H1 (cell line): ENCODE results near the gene OTUD6A. TPM values are rescaled to one million over a fixed set of nuclear protein-coding genes. Genes with fewer than 3 reads are reported as not detected.

Experiments
- CTCF ChIA-PET: fragments of 300-600 bp; sonication (Branson Sonifier 250); formaldehyde crosslinking; loops from one replicate; lab custom pipeline; 2021; ENCODE audit not compliant: partially characterized antibody; lab: Charles Lee
- POLR2A ChIA-PET: fragments of 300-600 bp; sonication (Branson Sonifier 250); formaldehyde crosslinking; loops from one replicate; lab custom pipeline; 2021; ENCODE audit warnings: inconsistent platforms; ENCODE audit not compliant: partially characterized antibody; lab: Charles Lee
- DNase-seq, 2 experiments: peaks; one replicate each; pipeline versions ENCODE4 v3.0.0 to v3.0.0-alpha.2; 2010 to 2022; ENCODE audit warnings: low spot score in 2 of 2, low read depth in 1 of 2, mixed read lengths in 1 of 2
- FAIRE-seq: peaks from 2 replicates; lab custom pipeline; 2011; peaks lifted over from hg19 to GRCh38; lab: Jason Lieb, UNC
- H2AFZ ChIP-seq: 2 replicates; pipeline ENCODE4 v1.8.1; 2012; ENCODE audit warnings: low read length, inconsistent platforms
- H2AK5ac ChIP-seq: 2 replicates; pipeline ENCODE4 v1.6.1; 2013; ENCODE audit warnings: low read depth, low read length
- H2BK120ac ChIP-seq: replicated peaks from 2 replicates; pipeline ENCODE3; 2013; ENCODE audit warnings: low read depth, low read length, inconsistent platforms
- H2BK12ac ChIP-seq: 2 replicates; pipeline ENCODE4 v1.6.1; 2013; ENCODE audit warnings: low read depth, low read length
- H2BK15ac ChIP-seq: 2 replicates; pipeline ENCODE4 v1.6.1; 2013; ENCODE audit warnings: low read length
- H2BK20ac ChIP-seq: 2 replicates; pipeline ENCODE4 v1.6.1; 2013; ENCODE audit warnings: low read length
- H2BK5ac ChIP-seq: 2 replicates; pipeline ENCODE4 v1.6.1; 2013; ENCODE audit warnings: low read depth, low read length
- H3K14ac ChIP-seq: 2 replicates; pipeline ENCODE4 v1.6.1; 2013; ENCODE audit warnings: inconsistent platforms; ENCODE audit not compliant: insufficient read length
- H3K18ac ChIP-seq: 2 replicates; pipeline ENCODE4 v1.6.1; 2013; ENCODE audit warnings: low read length; ENCODE audit errors: extremely low read depth
- H3K23ac ChIP-seq: 2 replicates; pipeline ENCODE4 v1.6.1; 2013; ENCODE audit warnings: inconsistent platforms; ENCODE audit not compliant: insufficient read length
- H3K23me2 ChIP-seq: 2 replicates; pipeline ENCODE4 v1.6.1; 2013; ENCODE audit warnings: low read depth, low read length
- H3K27ac ChIP-seq: 2 replicates; pipeline ENCODE4 v1.6.1; 2011; ENCODE audit warnings: low read depth, low read length, inconsistent platforms
- H3K27me3 ChIP-seq, 4 experiments: replicated peaks in 1 of 4; 1 replicate in 1 of 4; 2 replicates in 3 of 4; pipeline versions ENCODE4 v1.6.1 to v1.8.1; 2011 to 2013; ENCODE audit warnings: low read length in 3 of 4, mild to moderate bottlenecking in 3 of 4, inconsistent platforms in 2 of 4, mixed read lengths in 2 of 4, moderate library complexity in 1 of 4; ENCODE audit not compliant: control insufficient read depth in 3 of 4, insufficient read depth in 3 of 4; ENCODE audit errors: extremely low read depth in 1 of 4
- H3K36me3 ChIP-seq, 4 experiments: 2 replicates each; pipeline versions ENCODE4 v1.6.1 to v1.8.1; 2011 to 2013; ENCODE audit warnings: mild to moderate bottlenecking in 4 of 4, low read length in 3 of 4, moderate library complexity in 2 of 4, control low read depth in 1 of 4, inconsistent platforms in 1 of 4; ENCODE audit not compliant: insufficient read depth in 4 of 4, control insufficient read depth in 2 of 4
- H3K4ac ChIP-seq: replicated peaks from 2 replicates; pipeline ENCODE3; 2013; ENCODE audit warnings: low read length, low read depth, mixed read lengths, inconsistent platforms; ENCODE audit not compliant: insufficient read length
- H3K4me1 ChIP-seq, 4 experiments: replicated peaks in 1 of 4; 1 replicate in 1 of 4; 2 replicates in 3 of 4; pipeline versions ENCODE4 v1.6.1 to v1.8.1; 2011 to 2013; ENCODE audit warnings: low read length in 3 of 4, inconsistent platforms in 2 of 4, mixed read lengths in 1 of 4; ENCODE audit not compliant: insufficient read depth in 4 of 4, control insufficient read depth in 3 of 4
- H3K4me2 ChIP-seq, 2 experiments: 2 replicates each; pipeline versions ENCODE4 v1.6.1 to v1.8.1; 2011 to 2013; ENCODE audit warnings: low read depth in 2 of 2, low read length in 2 of 2, control low read depth in 1 of 2, inconsistent platforms in 1 of 2, mild to moderate bottlenecking in 1 of 2; ENCODE audit not compliant: insufficient read depth in 1 of 2
- H3K4me3 ChIP-seq, 4 experiments: fragments of 200-600, 300-600 bp in 1 of 4; sonication (generic), shearing (Covaris generic), sonication (Bioruptor Twin) in 1 of 4; 2 replicates each; pipeline versions ENCODE4 v1.5.1 to v1.8.1; 2011 to 2016; ENCODE audit warnings: low read length in 4 of 4, low read depth in 3 of 4, control low read depth in 2 of 4, inconsistent platforms in 2 of 4, mild to moderate bottlenecking in 2 of 4, mixed read lengths in 1 of 4, moderate library complexity in 1 of 4; ENCODE audit not compliant: insufficient read depth in 2 of 4; ENCODE audit errors: extremely low read depth in 1 of 4
- H3K56ac ChIP-seq: replicated peaks from 2 replicates; pipeline ENCODE3; 2013; ENCODE audit warnings: low read depth, mild to moderate bottlenecking, mixed read lengths, low read length, inconsistent platforms; ENCODE audit not compliant: insufficient read length
- H3K79me1 ChIP-seq: 2 replicates; pipeline ENCODE4 v1.6.1; 2013; ENCODE audit warnings: low read depth, low read length, control low read depth
- H3K79me2 ChIP-seq, 2 experiments: 2 replicates each; pipeline versions ENCODE4 v1.6.1 to v1.8.1; 2012 to 2013; ENCODE audit warnings: low read length in 2 of 2, mild to moderate bottlenecking in 2 of 2, inconsistent platforms in 1 of 2; ENCODE audit not compliant: insufficient read depth in 2 of 2, control insufficient read depth in 1 of 2
- H3K9ac ChIP-seq, 4 experiments: replicated peaks in 1 of 4; 1 replicate in 1 of 4; 2 replicates in 3 of 4; pipeline versions ENCODE4 v1.6.1 to v1.8.1; 2011 to 2013; ENCODE audit warnings: low read depth in 3 of 4, low read length in 3 of 4, control low read depth in 2 of 4, mild to moderate bottlenecking in 2 of 4, moderate library complexity in 2 of 4, inconsistent platforms in 1 of 4; ENCODE audit errors: extremely low read depth in 1 of 4
- H3K9me3 ChIP-seq, 2 experiments: 2 replicates each; pipeline versions ENCODE4 v1.6.1 to v1.8.1; 2012 to 2013; ENCODE audit warnings: mild to moderate bottlenecking in 2 of 2, moderate library complexity in 2 of 2, control low read depth in 1 of 2, inconsistent platforms in 1 of 2, low read depth in 1 of 2, low read length in 1 of 2, mixed read lengths in 1 of 2; ENCODE audit not compliant: insufficient read depth in 2 of 2
- H4K20me1 ChIP-seq, 2 experiments: replicated peaks in 1 of 2; 2 replicates each; pipeline versions ENCODE3 to v1.8.1; 2011 to 2013; ENCODE audit warnings: inconsistent platforms in 2 of 2, low read length in 2 of 2, mild to moderate bottlenecking in 1 of 2; ENCODE audit not compliant: insufficient read depth in 2 of 2, control insufficient read depth in 1 of 2
- H4K5ac ChIP-seq: 2 replicates; pipeline ENCODE4 v1.6.1; 2013; ENCODE audit warnings: low read length, low read depth, mixed read lengths, inconsistent platforms; ENCODE audit not compliant: insufficient read length
- H4K8ac ChIP-seq: 2 replicates; pipeline ENCODE4 v1.8.0; 2013; ENCODE audit warnings: mild to moderate bottlenecking, moderate library complexity, low read length, inconsistent platforms; ENCODE audit not compliant: insufficient read depth; ENCODE audit errors: extremely low read depth
- H4K91ac ChIP-seq: replicated peaks from 2 replicates; pipeline ENCODE3; 2013; ENCODE audit warnings: low read length, mixed read lengths, inconsistent platforms; ENCODE audit not compliant: insufficient read length
- ASH2L ChIP-seq: fragments of 200-600, 300-600 bp; sonication (generic); IDR thresholded peaks from one replicate; pipeline ENCODE4 v1.7.1; 2017; ENCODE audit warnings: low read length
- CHD2 ChIP-seq: IDR thresholded peaks from 2 replicates; pipeline ENCODE4 v1.6.1; 2012; ENCODE audit warnings: low read length, improper control_type of control experiment
- CREB1 ChIP-seq: IDR thresholded peaks from 2 replicates; pipeline ENCODE4 v1.6.1; 2012; ENCODE audit warnings: inconsistent platforms
- EZH2 ChIP-seq: fragments of 200-600 bp; sonication (generic); IDR thresholded peaks from 2 replicates; pipeline ENCODE4 v1.7.1; 2012; ENCODE audit warnings: low read depth, mild to moderate bottlenecking, moderate library complexity, low read length, inconsistent platforms; ENCODE audit not compliant: severe bottlenecking
- RBBP5 ChIP-seq: IDR thresholded peaks from 2 replicates; pipeline ENCODE4 v1.7.1; 2012; ENCODE audit warnings: low read depth, mild to moderate bottlenecking, inconsistent platforms, low read length, moderate library complexity, borderline replicate concordance
- SIX5 ChIP-seq: IDR thresholded peaks from 2 replicates; pipeline ENCODE4 v1.6.1; 2011; ENCODE audit warnings: mild to moderate bottlenecking, low read depth, low read length
- SP4 ChIP-seq: IDR thresholded peaks from 2 replicates; pipeline ENCODE4 v1.6.1; 2012; ENCODE audit warnings: low read length, inconsistent platforms
- SUZ12 ChIP-seq: fragments of 200-600 bp; sonication (generic); IDR thresholded peaks from 2 replicates; pipeline ENCODE4 v1.6.1; 2012; ENCODE audit warnings: mild to moderate bottlenecking, inconsistent platforms, low read length, moderate library complexity, mixed read lengths
- TCF12 ChIP-seq: IDR thresholded peaks from 2 replicates; pipeline ENCODE4 v1.6.1; 2011; ENCODE audit warnings: low read depth, mild to moderate bottlenecking, low read length
- WGBS, 2 experiments: shearing (Covaris generic) in 1 of 2; methylation state at CpG; one replicate each; pipeline versions ENCODE4 v1.1.6 to v1.1.7; 2013 to 2015; ENCODE audit warnings: low lambda C conversion rate in 2 of 2, mixed read lengths in 2 of 2, inconsistent platforms in 1 of 2, low coverage in 1 of 2, missing lambda C conversion rate in 1 of 2; ENCODE audit not compliant: insufficient replicate concordance in 2 of 2, insufficient coverage in 1 of 2, insufficient read length in 1 of 2; ENCODE audit errors: extremely low coverage in 1 of 2, missing lambda C conversion rate in 1 of 2; 5-methylcytosine and 5-hydroxymethylcytosine counted together
- long read RNA-seq, 2 experiments: library from RNA in 1 of 2; library from capped mRNA in 1 of 2; stranded (forward); transcript quantifications; one replicate each; pipeline ENCODE4 v2.0.0, GENCODE V29; 2021; ENCODE audit warnings: inconsistent platforms in 1 of 2
- polyA minus RNA-seq, 3 experiments: library from RNA; depleted of rRNA, polyadenylated mRNA; stranded (reverse); fragments of >200 nt; gene quantifications; 1 replicate in 2 of 3; 2 replicates in 1 of 3; pipeline ENCODE4 v1.2.3, GENCODE V29; 2011
- polyA plus RNA-seq, 7 experiments: library from polyadenylated mRNA; depleted of rRNA in 3 of 7; stranded (reverse) in 5 of 7; unstranded in 2 of 7; fragments of >200 nt in 5 of 7; fragments of 200-250 nt in 2 of 7; gene quantifications; 1 replicate in 5 of 7; 2 replicates in 1 of 7; 4 replicates in 1 of 7; pipeline versions ENCODE4 v1.2.1 to v1.2.3, GENCODE V29; 2011 to 2013; ENCODE audit warnings: missing spikeins in 2 of 7, mixed read lengths in 2 of 7
- total RNA-seq: library from RNA; stranded (reverse); fragmentation: NEBNext Ultra II Directional; extraction: Animal tissue kit (Norgen Biotek cat#: 25700); gene quantifications from 2 replicates; pipeline ENCODE4 v1.2.1, GENCODE V29; 2021
- TF ChIP-seq, protein P1 (sequence below): IDR thresholded peaks from 2 replicates; pipeline ENCODE4 v1.6.1; 2012; ENCODE audit warnings: inconsistent platforms
- TF ChIP-seq, protein P2 (sequence below): IDR thresholded peaks from 2 replicates; pipeline ENCODE4 v1.6.1; 2012; ENCODE audit warnings: inconsistent platforms

The OTUD6A gene
- total RNA-seq (0.17 TPM in 1 of 2 replicates, not detected in the other), polyA plus RNA-seq (2011; rRNA removed) (0.09 and 0.27 TPM in 2 replicates), polyA minus RNA-seq (2011; rRNA and poly(A)+ RNA removed) (0.12 TPM in 1 of 2 replicates, not detected in the other)
- polyA plus RNA-seq (2011; cell fraction: cytosol; rRNA removed), result 0.19 TPM
- 0.34 TPM for polyA plus RNA-seq (2011; cell fraction: nucleus; rRNA removed)
- 0.13 TPM in 1 of 4 replicates, not detected in the others for polyA plus RNA-seq (2012, experiment 1 of 2)
- polyA plus RNA-seq (2012, experiment 2 of 2), result not detected
- 0.04 TPM for polyA plus RNA-seq (2013, experiment 1 of 2)
- 0.06 TPM for polyA plus RNA-seq (2013, experiment 2 of 2)
- not detected for polyA minus RNA-seq (2011; cell fraction: cytosol; rRNA and poly(A)+ RNA removed)
- not detected for polyA minus RNA-seq (2011; cell fraction: nucleus; rRNA and poly(A)+ RNA removed)
- long read RNA-seq, experiment 1, result 0 reads
- long read RNA-seq, experiment 2, result 0 reads

- no peak within 1 kb of the TSS for H2BK120ac ChIP-seq
- no peak within 1 kb of the TSS for H2AK5ac ChIP-seq
- H4K5ac ChIP-seq, result no peak within 1 kb of the TSS
- no peaks in the 10 kb centered on the region; a peak in 1 of 4 replicates for H3K9me3 ChIP-seq
- no peak within 1 kb of the TSS for H3K23ac ChIP-seq
- no peaks in the 10 kb centered on the region; a peak in 1 of 7 replicates for H3K27me3 ChIP-seq
- DNase-seq (no peak), FAIRE-seq (no peak)
- no peak within 1 kb of the TSS for H2BK15ac ChIP-seq
- H2AFZ ChIP-seq, result no peak within 1 kb of the TSS
- no peak within 1 kb of the TSS for H2BK5ac ChIP-seq
- ChIA-PET CTCF (interaction anchor here (0.6 to 0.7 kb wide), 2 partner anchors 10 to 569 kb away, joined by 3 read pairs; no protein-coding TSS in a partner anchor), POLR2A (no interaction called here)
- no peak within 1 kb of the TSS for H3K4ac ChIP-seq
- WGBS, 2 experiments, result 91% methylated on average over 8 of the region's 14 CpGs; no CpG with 5 or more reads in 1 of the 2 experiments
- H3K56ac ChIP-seq, result no peak within 1 kb of the TSS
- H3K79me1 ChIP-seq, result no peaks in the 10 kb centered on the region
- H3K18ac ChIP-seq, result no peak within 1 kb of the TSS
- H3K4me3 ChIP-seq, result no peak within 1 kb of the TSS
- H3K23me2 ChIP-seq, result no peaks in the 10 kb centered on the region
- no peak within 1 kb of the TSS for H2BK12ac ChIP-seq
- no peaks in the 10 kb centered on the region for H4K20me1 ChIP-seq
- no peak within 1 kb of the TSS for H3K27ac ChIP-seq
- H3K9ac ChIP-seq, result no peak within 1 kb of the TSS
- H2BK20ac ChIP-seq, result no peak within 1 kb of the TSS
- no peak within 1 kb of the TSS for H3K4me2 ChIP-seq
- no peak within 1 kb of the TSS for H4K8ac ChIP-seq
- H3K14ac ChIP-seq, result no peak within 1 kb of the TSS
- no peaks in the 10 kb centered on the region for H3K36me3 ChIP-seq
- no peak within 1 kb of the TSS for H4K91ac ChIP-seq
- TF ChIP-seq SUZ12 (no peak), CREB1 (no peak), ASH2L (no peak), RBBP5 (no peak), CHD2 (no peak), SIX5 (no peak), TCF12 (no peak), EZH2 (no peak), SP4 (no peak)
- TF ChIP-seq, protein P1, sequence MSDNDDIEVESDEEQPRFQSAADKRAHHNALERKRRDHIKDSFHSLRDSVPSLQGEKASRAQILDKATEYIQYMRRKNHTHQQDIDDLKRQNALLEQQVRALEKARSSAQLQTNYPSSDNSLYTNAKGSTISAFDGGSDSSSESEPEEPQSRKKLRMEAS, result peak; percentile 40; the same call in 1 of the 2 replicates
- TF ChIP-seq, protein P2, sequence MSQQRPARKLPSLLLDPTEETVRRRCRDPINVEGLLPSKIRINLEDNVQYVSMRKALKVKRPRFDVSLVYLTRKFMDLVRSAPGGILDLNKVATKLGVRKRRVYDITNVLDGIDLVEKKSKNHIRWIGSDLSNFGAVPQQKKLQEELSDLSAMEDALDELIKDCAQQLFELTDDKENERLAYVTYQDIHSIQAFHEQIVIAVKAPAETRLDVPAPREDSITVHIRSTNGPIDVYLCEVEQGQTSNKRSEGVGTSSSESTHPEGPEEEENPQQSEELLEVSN, result peak; percentile 91
- TF ChIP-seq, all 59 proteins: peak for 2
- no peaks in the 10 kb centered on the region for H3K79me2 ChIP-seq
- peaks cover 0 to 3% (median 0%) of the 10 kb centered on the region in 4 experiments; a peak in 1 of 7 replicates for H3K4me1 ChIP-seq
Measured at GRCh38 chrX:70062076-70062475, at the start of gene OTUD6A. Gene OTUD6A, plus strand, starts transcription at chrX:70062457. Its CDS starts 68 bp downstream, at chrX:70062525.
